Measurements from ENCODE around the gene BUD13. TPM values are rescaled to one million over a fixed set of nuclear protein-coding genes. Genes with fewer than 3 reads are reported as not detected.
"Not testable (repeated sequence)": the region's sequence is repeated elsewhere in the genome, so short reads cannot be mapped to it uniquely, and the experiment has no call there.

The BUD13 gene
- total and polyA plus RNA-seq, 2 experiments from 2014 or later, result 15.3 to 19.5 TPM

GRCh38 chr11:116773203-116774097, 663 bp upstream of the BUD13 start:
- no peaks in the 10 kb centered on the region for H3K9me3 ChIP-seq (ENCODE audit: low read depth)
- H3K36me3 ChIP-seq, result peaks cover 20% of the 10 kb centered on the region
- peak overlapping the region; percentile 94 for H3K27ac ChIP-seq
- no peak for DNase-seq (ENCODE audit: low read depth in 1 of 2, low spot score in 1 of 2)
- H3K27me3 ChIP-seq, result no peaks in the 10 kb centered on the region
- H3K4me3 ChIP-seq, result peak overlapping the region; percentile 70
- TF ChIP-seq CTCF (IDR thresholded peaks at IDR 0.05; ENCODE audit: low read depth, low read length), result no peak
- peaks cover 19% of the 10 kb centered on the region for H3K4me1 ChIP-seq (ENCODE audit: low read depth)

GRCh38 chr11:116771935-116772334, 852 bp downstream of the BUD13 start:
- H3K27ac ChIP-seq, result peak overlapping the region; percentile 94
- H3K4me1 ChIP-seq (ENCODE audit: low read depth), result peaks cover 19% of the 10 kb centered on the region
- DNase-seq (ENCODE audit: low read depth in 1 of 2, low spot score in 1 of 2), result no peak
- no peaks in the 10 kb centered on the region for H3K9me3 ChIP-seq (ENCODE audit: low read depth)
- H3K36me3 ChIP-seq, result peaks cover 17% of the 10 kb centered on the region
- peak overlapping the region; percentile 70 for H3K4me3 ChIP-seq
- H3K27me3 ChIP-seq, result no peaks in the 10 kb centered on the region
- no peak for TF ChIP-seq CTCF (IDR thresholded peaks at IDR 0.05; ENCODE audit: low read depth, low read length)

GRCh38 chr11:116762132-116762531, 10.7 kb downstream of the BUD13 start:
- H3K36me3 ChIP-seq, result peaks cover 61% of the 10 kb centered on the region

GRCh38 chr11:116756044-116756443, 16.7 kb downstream of the BUD13 start:
- not testable (repeated sequence) for H3K27ac ChIP-seq; DNase-seq (ENCODE audit: low read depth in 1 of 2, low spot score in 1 of 2); H3K27me3 ChIP-seq; H3K4me3 ChIP-seq; H3K9me3 ChIP-seq (ENCODE audit: low read depth); H3K4me1 ChIP-seq (ENCODE audit: low read depth)
- H3K36me3 ChIP-seq, result peaks cover 58% of the 10 kb centered on the region

More at GRCh38 chr11:116762132-116762531, 10.7 kb downstream of the BUD13 start:
- no peak for TF ChIP-seq CTCF (IDR thresholded peaks at IDR 0.05; ENCODE audit: low read depth, low read length)
- no peaks in the 10 kb centered on the region for H3K9me3 ChIP-seq (ENCODE audit: low read depth)
- no peaks in the 10 kb centered on the region for H3K4me1 ChIP-seq (ENCODE audit: low read depth)
- H3K4me3 ChIP-seq, result no peak overlapping the region
- DNase-seq (ENCODE audit: low read depth in 1 of 2, low spot score in 1 of 2), result no peak
- no peak overlapping the region for H3K27ac ChIP-seq
- no peaks in the 10 kb centered on the region for H3K27me3 ChIP-seq

GRCh38 chr11:116750070-116750718, 22.6 kb downstream of the BUD13 start:
- DNase-seq (ENCODE audit: low read depth in 1 of 2, low spot score in 1 of 2), result no peak
- Histone ChIP-seq H3K9me3 (ENCODE audit: low read depth) (no peaks in the 10 kb centered on the region), H3K27ac (no peak overlapping the region), H3K4me3 (no peak overlapping the region), H3K27me3 (no peaks in the 10 kb centered on the region), H3K36me3 (peaks cover 40% of the 10 kb centered on the region), H3K4me1 (ENCODE audit: low read depth) (no peaks in the 10 kb centered on the region)
- TF ChIP-seq CTCF (IDR thresholded peaks at IDR 0.05; ENCODE audit: low read depth, low read length), result no peak

GRCh38 chr11:116742104-116742503, 30.7 kb downstream of the BUD13 start:
- TF ChIP-seq CTCF (IDR thresholded peaks at IDR 0.05; ENCODE audit: low read depth, low read length), result no peak
- H3K27me3 ChIP-seq, result no peaks in the 10 kb centered on the region
- H3K27ac ChIP-seq, result peak overlapping the region; percentile 86
- peaks cover 16% of the 10 kb centered on the region for H3K4me1 ChIP-seq (ENCODE audit: low read depth)
- H3K36me3 ChIP-seq, result peaks cover 9% of the 10 kb centered on the region
- no peak overlapping the region for H3K4me3 ChIP-seq
- H3K9me3 ChIP-seq (ENCODE audit: low read depth), result no peaks in the 10 kb centered on the region
- peak in 1 of 2 donors; percentile 42 for DNase-seq (ENCODE audit: low read depth in 1 of 2, low spot score in 1 of 2)

All from cardiac muscle cell (in vitro differentiated cells and primary cell).